GM18526 (cell line): ENCODE results near the gene TLR9.

ENCODE experiments used
- POLR2A ChIP-seq: IDR thresholded peaks from 3 replicates; pipeline ENCODE4 v1.6.1; 2011; ENCODE audit not compliant: insufficient read length; ENCODE audit errors: extremely low read depth

The TLR9 gene

DNA sequence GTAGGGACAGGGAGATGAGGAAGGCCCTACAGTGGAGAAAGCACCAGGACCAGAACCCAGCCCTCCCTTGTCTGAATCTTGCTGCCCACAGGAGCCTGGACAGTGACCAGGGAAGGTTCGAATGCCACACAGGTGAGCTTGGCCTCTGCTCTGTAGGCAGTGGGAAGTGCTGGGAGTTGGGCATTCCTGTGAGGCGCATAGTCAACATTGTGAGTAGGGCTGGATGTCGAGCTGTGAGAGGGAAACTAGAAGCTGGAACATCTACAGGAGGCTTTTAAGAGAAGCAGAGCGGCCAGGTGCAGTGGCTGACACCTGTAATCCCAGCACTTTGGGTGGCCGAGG is 47.8 kb downstream of the TLR9 start:
- TF ChIP-seq POLR2A, result no peak

DNA sequence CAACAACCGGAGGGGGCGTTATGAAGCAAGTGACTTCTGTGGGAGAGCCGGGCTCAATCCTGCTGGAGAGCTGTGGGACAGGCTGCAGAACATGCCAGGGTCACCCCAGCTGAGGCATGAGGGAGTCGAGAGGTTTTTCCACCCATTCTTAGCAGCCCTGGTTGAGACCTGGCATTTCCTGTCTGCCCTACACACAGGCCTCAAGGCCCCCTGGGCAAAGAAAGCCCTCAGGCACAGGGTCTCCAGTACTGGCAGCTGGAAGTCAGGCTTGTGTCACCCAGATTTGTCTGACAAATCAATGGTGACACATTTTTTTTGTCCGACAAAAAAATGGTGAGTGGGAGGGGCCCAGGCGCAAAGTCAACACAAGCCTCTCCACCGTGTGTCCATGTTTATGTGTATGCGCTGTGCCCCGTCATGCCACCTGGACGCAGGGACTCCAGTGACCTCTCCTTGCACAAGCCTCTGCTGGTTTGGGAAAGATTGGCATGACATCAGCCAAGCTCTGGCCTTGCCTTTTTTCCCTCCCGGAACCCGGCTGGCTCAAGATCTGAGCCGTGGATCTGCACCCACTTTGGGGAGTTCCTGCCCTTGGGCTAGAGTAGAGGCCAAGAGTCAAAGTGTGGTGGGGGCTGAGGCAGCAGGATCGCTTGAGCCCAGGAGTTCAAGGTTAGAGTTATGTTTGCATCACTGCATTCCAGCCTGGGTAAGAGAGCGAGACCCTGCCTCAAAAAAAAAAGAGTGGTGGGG is 48.3 kb downstream of the TLR9 start:
- TF ChIP-seq POLR2A, result no peak

DNA sequence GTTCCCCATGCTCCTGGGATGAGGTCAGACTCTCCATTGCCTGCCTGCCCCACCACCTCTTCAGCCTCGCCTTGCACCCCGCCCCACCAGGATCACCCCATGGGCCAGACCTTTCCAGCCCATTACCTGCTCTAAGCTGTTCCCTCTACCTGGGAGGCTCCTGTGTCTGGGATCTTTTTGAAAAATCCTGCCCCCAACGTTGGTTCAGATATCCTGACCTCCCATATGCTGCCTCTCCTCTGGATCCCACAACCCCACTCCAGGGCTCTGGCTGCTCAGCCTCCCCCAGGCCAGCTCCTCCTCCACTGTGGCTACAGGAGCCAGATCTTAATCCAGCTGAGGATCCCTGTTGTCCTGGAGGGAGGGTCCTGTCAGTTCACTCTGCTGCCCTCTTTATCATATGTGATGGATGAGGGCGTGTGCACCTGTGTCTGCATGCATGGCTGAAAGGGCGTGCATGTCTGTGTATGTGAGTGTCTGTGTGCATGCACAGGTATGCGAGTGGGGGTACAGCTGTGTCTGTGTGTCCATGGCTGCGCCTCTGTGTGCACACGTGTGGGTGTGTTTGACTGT is 49.2 kb downstream of the TLR9 start:
- no peak for TF ChIP-seq POLR2A

DNA sequence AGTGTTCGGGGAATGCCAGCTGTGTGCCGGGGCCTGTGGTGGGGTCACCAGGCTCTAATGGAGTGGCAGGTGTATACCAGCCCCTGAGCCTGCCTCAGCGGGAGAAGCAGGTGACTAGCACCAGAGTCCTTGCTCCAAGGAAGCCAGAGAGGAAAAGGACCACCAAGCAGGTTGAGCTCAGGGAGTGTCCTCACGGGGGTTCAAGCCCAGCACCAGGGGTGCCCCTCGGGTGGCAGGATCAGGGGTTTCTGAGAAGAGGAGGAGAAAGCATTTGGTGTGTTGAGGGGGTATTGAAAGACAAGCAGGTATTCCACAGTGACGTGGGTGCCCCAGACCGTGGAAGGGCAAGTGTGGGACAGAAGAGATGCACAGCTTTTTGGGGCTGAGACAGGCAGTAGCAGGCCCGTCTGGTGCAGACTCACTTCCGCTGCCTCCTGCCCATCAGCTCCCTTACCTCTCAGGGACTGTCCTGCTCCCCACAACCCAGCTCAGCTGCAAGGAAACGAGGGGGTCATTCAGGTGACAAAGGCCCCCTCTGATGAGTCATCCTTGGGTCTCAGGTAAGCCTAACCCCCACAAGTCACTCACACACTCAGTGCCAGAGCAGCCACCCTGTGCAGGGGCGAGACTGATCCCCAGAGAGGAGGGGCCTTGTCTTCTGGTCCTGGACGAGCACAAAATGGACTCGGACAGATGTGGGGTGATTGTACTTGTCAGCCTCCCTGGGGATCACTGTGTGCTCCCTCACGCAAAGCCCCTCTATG is 49.8 kb downstream of the TLR9 start:
- no peak for TF ChIP-seq POLR2A

DNA sequence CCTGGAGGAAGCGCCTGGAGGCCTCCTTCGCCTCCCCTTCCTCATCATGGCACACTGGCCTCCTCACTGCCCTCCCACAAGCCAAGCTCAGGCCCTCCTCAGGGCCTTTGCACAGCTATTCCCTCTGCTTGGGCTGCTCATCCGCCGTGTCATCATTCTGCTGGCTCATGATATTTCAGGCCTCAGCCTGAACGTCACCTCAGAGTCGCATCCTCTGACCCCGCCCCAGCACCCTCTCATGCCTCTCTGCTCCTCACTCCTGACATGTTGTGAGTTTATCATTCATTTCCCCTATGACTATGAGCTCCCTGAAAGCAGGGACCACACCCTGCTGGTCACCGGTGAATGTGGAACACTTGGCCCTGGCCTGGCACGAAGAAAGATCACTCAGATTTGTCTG is 50.5 kb downstream of the TLR9 start:
- no peak for TF ChIP-seq POLR2A

DNA sequence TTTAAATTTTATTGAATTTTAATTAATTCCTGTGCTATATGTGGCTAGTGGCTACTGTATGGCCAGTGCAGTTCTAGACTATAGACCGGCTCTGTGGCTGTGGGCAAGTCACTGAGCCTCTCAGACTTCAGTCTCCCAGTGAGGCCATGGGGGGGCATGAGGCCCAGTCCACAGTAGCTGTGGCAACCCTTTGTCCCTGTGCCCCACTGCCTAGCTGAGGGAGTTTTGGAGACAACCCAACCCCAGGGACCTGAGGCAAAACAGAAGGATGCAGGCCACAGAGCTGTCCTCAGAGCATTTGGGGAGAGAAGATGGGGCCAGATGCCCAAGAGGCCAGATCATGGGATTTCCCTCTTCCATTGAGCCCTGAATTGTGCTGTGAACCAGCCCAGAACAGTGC is 52.3 kb downstream of the TLR9 start:
- TF ChIP-seq POLR2A, result no peak

DNA sequence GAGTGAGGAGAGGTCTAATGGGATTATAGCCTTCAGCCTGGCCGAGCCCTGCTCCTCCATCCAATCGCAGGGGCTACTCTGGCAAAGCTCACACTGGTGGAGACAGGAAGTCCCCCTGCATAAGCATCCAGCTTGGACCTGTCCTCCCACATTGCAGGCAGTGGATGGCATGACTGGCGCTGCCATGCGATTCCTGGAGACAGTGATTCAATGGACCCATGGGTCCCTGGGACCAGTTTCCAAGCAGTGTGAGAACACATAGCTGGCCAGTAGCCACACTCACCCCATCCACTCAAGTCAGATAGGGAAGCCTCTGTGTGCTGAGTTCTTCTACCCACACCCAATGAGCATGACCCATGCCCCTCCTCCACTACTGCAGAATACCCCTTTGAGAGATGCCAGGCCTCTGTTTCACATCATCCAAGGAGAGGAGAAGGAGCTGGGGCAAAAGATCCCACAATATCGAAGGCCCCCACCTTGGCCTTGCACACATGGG is 53.1 kb downstream of the TLR9 start:
- TF ChIP-seq POLR2A, result no peak

DNA sequence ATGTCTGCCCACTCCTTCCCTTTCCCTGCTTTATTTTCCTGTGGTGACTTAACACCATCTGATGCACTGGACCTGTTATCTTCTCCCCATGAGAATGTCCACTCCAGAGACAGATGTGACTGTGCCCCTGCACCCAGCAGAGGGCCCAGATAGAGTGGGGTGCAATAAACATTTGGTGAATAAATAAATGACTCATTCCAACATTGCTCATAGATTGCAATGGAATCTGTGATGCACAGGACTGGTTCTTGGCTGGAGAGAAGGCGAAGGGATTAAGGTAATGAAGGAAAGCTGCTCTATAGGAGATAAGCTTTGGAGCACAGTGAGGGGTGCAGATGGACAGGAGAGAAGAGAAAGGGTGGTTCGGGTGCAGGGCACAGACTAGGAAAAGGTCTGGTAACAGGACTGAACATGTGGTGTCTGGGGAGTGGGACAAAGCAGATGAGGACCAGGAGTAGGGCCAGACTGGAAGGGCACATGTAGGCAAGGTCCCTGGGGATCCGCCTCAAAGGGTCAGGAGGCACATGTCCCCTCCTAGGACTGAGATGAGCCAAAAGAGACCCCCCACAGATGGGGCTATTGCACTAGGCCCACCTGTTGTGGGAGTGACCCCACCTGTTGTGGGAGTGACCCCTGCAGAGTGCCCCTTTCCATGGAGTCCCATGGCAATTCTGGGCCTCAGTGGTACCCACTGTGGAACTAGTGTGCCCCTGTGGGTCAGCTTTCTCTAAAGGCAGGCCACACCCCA is 53.8 kb downstream of the TLR9 start:
- no peak for TF ChIP-seq POLR2A
